NCI-H2171 (cell line): Measurements from ENCODE around the gene INTS6.
"Not testable (repeated sequence)": the region's sequence is repeated elsewhere in the genome, so short reads cannot be mapped to it uniquely, and the experiment has no call there.

ENCODE experiments used
- DNase-seq: peaks from one replicate; lab custom pipeline; 2025; lab: John Stamatoyannopoulos, UW

INTS6 gene

GRCh38 chr13:51453959-51454703 is 1.3 kb upstream of the INTS6 start:
- peak; percentile 51 for DNase-seq

- peak; percentile 82 for DNase-seq
These were observed 547 bp upstream of the INTS6 start for GRCh38 chr13:51453207-51453958.

- peak; percentile 53 for DNase-seq
These were observed 1.1 kb downstream of the INTS6 start for GRCh38 chr13:51451467-51452360.

GRCh38 chr13:51451134-51451466 is 1.7 kb downstream of the INTS6 start:
- DNase-seq, result no peak

GRCh38 chr13:51449018-51449417 is 3.8 kb downstream of the INTS6 start:
- no peak for DNase-seq

GRCh38 chr13:51444922-51445321 is 7.9 kb downstream of the INTS6 start:
- no peak for DNase-seq

- no peak for DNase-seq
These were observed 12.5 kb downstream of the INTS6 start for GRCh38 chr13:51440381-51440780.

- no peak for DNase-seq
These were observed 15.2 kb downstream of the INTS6 start for GRCh38 chr13:51437550-51438127.

- no peak for DNase-seq
These were observed 17.7 kb downstream of the INTS6 start for GRCh38 chr13:51435002-51435578.

- no peak for DNase-seq
These were observed 20.3 kb downstream of the INTS6 start for GRCh38 chr13:51432576-51432975.

GRCh38 chr13:51426982-51427381 is 25.9 kb downstream of the INTS6 start:
- DNase-seq, result no peak

- no peak for DNase-seq
These were observed 27.3 kb downstream of the INTS6 start for GRCh38 chr13:51425410-51426042.

- no peak for DNase-seq
These were observed 29.1 kb downstream of the INTS6 start for GRCh38 chr13:51423766-51424165.

- DNase-seq, result no peak
These were observed 30.4 kb downstream of the INTS6 start for GRCh38 chr13:51422484-51422883.

- DNase-seq, result no peak
These were observed 31.9 kb downstream of the INTS6 start for GRCh38 chr13:51420681-51421490.

GRCh38 chr13:51419001-51419636 is 33.7 kb downstream of the INTS6 start:
- no peak for DNase-seq

- no peak for DNase-seq
These were observed 35.1 kb downstream of the INTS6 start for GRCh38 chr13:51417716-51418115.

- DNase-seq, result no peak
These were observed 36.7 kb downstream of the INTS6 start for GRCh38 chr13:51416107-51416506.

GRCh38 chr13:51415339-51415738 is 37.5 kb downstream of the INTS6 start:
- not testable (repeated sequence) for DNase-seq

GRCh38 chr13:51412431-51412830 is 40.4 kb downstream of the INTS6 start:
- peak; percentile 3 for DNase-seq
